GM23338 (cell line): ENCODE measurements around the gene HGD. TPM values are rescaled to one million over a fixed set of nuclear protein-coding genes. Genes with fewer than 3 reads are reported as not detected.

Experiments
- ATAC-seq: fragments of 200-7000 bp; cut with Tn5 transposase; 3 replicates; pipeline ENCODE4 v1.9.1; 2020
- DNase-seq: peaks from one replicate; pipeline ENCODE4 v3.0.0-alpha.2; 2015; ENCODE audit warnings: low spot score
- H2AFZ ChIP-seq: fragments of 200-600 bp; sonication (generic); 2 replicates; pipeline ENCODE4 v1.8.0; 2016; ENCODE audit warnings: antibody characterized with exemption, mild to moderate bottlenecking, moderate library complexity
- H3F3A ChIP-seq: fragments of 200-600 bp; sonication (generic); replicated peaks from 2 replicates; pipeline ENCODE4 v1.8.0; 2017; ENCODE audit warnings: antibody characterized with exemption, mixed run types, low read depth
- H3K27ac ChIP-seq: fragments of 200-600 bp; sonication (generic); 2 replicates; pipeline ENCODE4 v1.6.1; 2016; ENCODE audit warnings: low read depth
- H3K27me3 ChIP-seq: fragments of 200-600 bp; sonication (generic); 2 replicates; pipeline ENCODE4 v1.8.0; 2016; ENCODE audit warnings: mild to moderate bottlenecking, mixed run types, moderate library complexity; ENCODE audit not compliant: insufficient read depth
- H3K36me3 ChIP-seq: fragments of 200-600 bp; sonication (generic); 2 replicates; pipeline ENCODE4 v1.8.0; 2016; ENCODE audit warnings: mild to moderate bottlenecking; ENCODE audit not compliant: insufficient read depth
- H3K4me1 ChIP-seq: fragments of 200-600 bp; sonication (generic); 2 replicates; pipeline ENCODE4 v1.8.0; 2016; ENCODE audit warnings: mild to moderate bottlenecking, moderate library complexity; ENCODE audit not compliant: insufficient read depth
- H3K4me2 ChIP-seq: fragments of 200-600 bp; sonication (generic); 2 replicates; pipeline ENCODE4 v1.7.1; 2017; ENCODE audit warnings: mixed run types
- H3K4me3 ChIP-seq: fragments of 200-600 bp; sonication (generic); 2 replicates; pipeline ENCODE4 v1.6.1; 2016; ENCODE audit warnings: mixed run types
- H3K79me2 ChIP-seq: fragments of 200-600 bp; sonication (generic); replicated peaks from 2 replicates; pipeline ENCODE4 v1.8.0; 2017; ENCODE audit warnings: mild to moderate bottlenecking; ENCODE audit not compliant: insufficient read depth
- H3K9me2 ChIP-seq: fragments of 200-600 bp; sonication (generic); 2 replicates; pipeline ENCODE4 v1.8.0; 2017; ENCODE audit not compliant: insufficient read depth
- H4K20me1 ChIP-seq: fragments of 200-600 bp; sonication (generic); replicated peaks from 2 replicates; pipeline ENCODE4 v1.8.0; 2017; ENCODE audit warnings: mild to moderate bottlenecking; ENCODE audit not compliant: insufficient read depth
- H3K27ac Mint-ChIP-seq: 2 replicates; pipeline ENCODE4 v1.8.0; 2020; ENCODE audit warnings: inconsistent platforms, mild to moderate bottlenecking, moderate library complexity, mixed read lengths
- H3K27me3 Mint-ChIP-seq: 3 replicates; pipeline ENCODE4 v1.8.0; 2022; ENCODE audit warnings: low read depth, mild to moderate bottlenecking, moderate library complexity, mixed read lengths, inconsistent platforms; ENCODE audit not compliant: insufficient read depth, poor library complexity
- H3K36me3 Mint-ChIP-seq: 3 replicates; pipeline ENCODE4 v1.8.0; 2021; ENCODE audit warnings: low read depth, mild to moderate bottlenecking, inconsistent platforms, moderate library complexity, mixed read lengths
- H3K4me1 Mint-ChIP-seq: 3 replicates; pipeline ENCODE4 v1.8.0; 2020; ENCODE audit warnings: mild to moderate bottlenecking, inconsistent platforms, mixed read lengths
- H3K4me3 Mint-ChIP-seq: 3 replicates; pipeline ENCODE4 v1.8.0; 2021; ENCODE audit warnings: moderate library complexity, mild to moderate bottlenecking, inconsistent platforms, mixed read lengths
- H3K9me3 Mint-ChIP-seq: 3 replicates; pipeline ENCODE4 v1.8.0; 2020; ENCODE audit warnings: moderate library complexity, mild to moderate bottlenecking, inconsistent platforms, mixed read lengths
- NANOG ChIP-seq: IDR thresholded peaks from 2 replicates; pipeline ENCODE4 v1.6.1; 2016; ENCODE audit warnings: antibody characterized with exemption, borderline replicate concordance
- REST ChIP-seq: IDR thresholded peaks from one replicate; pipeline ENCODE4 v1.6.1; 2018; ENCODE audit warnings: antibody characterized with exemption; ENCODE audit not compliant: unreplicated experiment
- ZNF462 ChIP-seq: fragments of 250-450 bp; sonication (Bioruptor Pico); IDR thresholded peaks from 2 replicates; pipeline ENCODE4 v1.5.0; 2020; ENCODE audit warnings: mild to moderate bottlenecking, moderate library complexity
- polyA plus RNA-seq: library from polyadenylated mRNA; unstranded; fragments of >200 nt; fragmentation: Nextera tagmentation; extraction: Ambion mirVana; gene quantifications from 2 replicates; pipeline ENCODE4 v1.2.1, GENCODE V29; 2016
- total RNA-seq: library from RNA; depleted of rRNA; stranded (reverse); fragments of >200 nt; shearing (Covaris generic); gene quantifications from 2 replicates; pipeline ENCODE4 v1.2.3, GENCODE V29; 2014

The HGD gene
- total and polyA plus RNA-seq, 2 experiments from 2014 or later: not detected

GRCh38 chr3:120645083-120645845 lies 36.8 kb downstream of the HGD start (continued):
- no peak for TF ChIP-seq ZNF462 (CRISPR knock-in tag)

DNA sequence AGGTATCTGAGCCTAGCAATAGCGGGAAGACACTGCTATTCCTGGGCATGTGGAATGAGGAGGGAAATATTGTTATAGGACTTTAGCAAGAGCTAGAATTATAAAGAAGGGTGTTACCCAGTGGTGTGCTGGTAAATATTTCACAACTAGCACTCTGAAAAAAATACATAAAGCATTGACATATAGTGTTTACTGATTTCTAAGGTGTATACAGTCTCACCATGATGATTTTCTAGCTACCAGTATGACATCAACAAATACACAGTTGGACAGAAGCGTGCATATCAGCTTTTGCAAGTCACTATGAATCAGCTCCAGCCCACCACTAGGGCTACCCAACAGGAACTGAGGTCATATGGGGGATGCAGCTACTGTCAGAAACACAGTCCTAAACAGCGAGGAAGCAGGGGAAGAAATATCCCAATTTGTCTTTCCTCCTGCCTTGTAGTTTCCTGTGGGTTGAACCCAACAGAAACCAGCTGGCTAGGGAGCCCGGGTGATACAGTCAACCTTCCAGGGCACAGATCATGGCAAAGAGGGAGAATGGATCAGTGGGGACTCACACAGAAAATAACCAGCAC lies 39.6 kb downstream of the HGD start:
- H3K27me3 ChIP-seq: no peaks in the 10 kb centered on the region
- peaks cover 26% of the 10 kb centered on the region for H3K9me2 ChIP-seq
- H3K4me1 ChIP-seq: no peaks in the 10 kb centered on the region
- Mint-ChIP-seq H3K4me1 (peaks cover 15% of the 10 kb centered on the region), H3K27me3 (peaks cover 3% of the 10 kb centered on the region), H3K4me3 (no peak overlapping the region), H3K9me3 (peaks cover 8% of the 10 kb centered on the region; the same call in 1 of the 3 replicates), H3K27ac (no peak overlapping the region), H3K36me3 (peaks cover 7% of the 10 kb centered on the region; the same call in 2 of the 3 replicates)
- H4K20me1 ChIP-seq: no peaks in the 10 kb centered on the region
- H3K79me2 ChIP-seq: no peaks in the 10 kb centered on the region
- H3K4me2 ChIP-seq: no peak overlapping the region
- H3K36me3 ChIP-seq: no peaks in the 10 kb centered on the region
- no peak overlapping the region; the same call in 1 of the 2 replicates for H2AFZ ChIP-seq
- no peak overlapping the region for H3K27ac ChIP-seq
- H3F3A ChIP-seq: no peaks in the 10 kb centered on the region
- H3K4me3 ChIP-seq: no peak overlapping the region
- ATAC-seq (no peak), DNase-seq (no peak)
- TF ChIP-seq NANOG (no peak), REST (no peak), ZNF462 (CRISPR knock-in tag) (no peak)
